K562 (cell line): ENCODE measurements around the gene SLC24A3. TPM values are rescaled to one million over a fixed set of nuclear protein-coding genes. Genes with fewer than 3 reads are reported as not detected.

Source experiments
- ATAC-seq: fragments of 200-7000 bp; cut with Tn5 transposase; 3 replicates; pipeline ENCODE4 v1.9.1; 2020; ENCODE audit warnings: moderate library complexity
- BruUV-seq: library from RNA; stranded (reverse); fragments of 400-500 nt; replicated peaks from 2 replicates; lab custom pipeline; 2021; lab: Mats Ljungman, UMichigan
- CTCF ChIA-PET: fragments of 300-600 bp; formaldehyde crosslinking; extraction: SDS; loops from one replicate; lab custom pipeline; 2021; ENCODE audit warnings: low intra/inter-chr PET ratio; lab: Yijun Ruan, JAX
- POLR2A ChIA-PET: fragments of 300-600, 350-650 bp; sonication (Branson Sonifier 250); formaldehyde crosslinking; extraction: SDS; loops from one replicate; lab custom pipeline; 2021; ENCODE audit warnings: antibody characterized with exemption, inconsistent platforms; lab: Yijun Ruan, JAX
- DNase-seq, 4 experiments: peaks; one replicate each; pipeline versions ENCODE4 v3.0.0 to v3.0.0-alpha.2; 2011 to 2018; ENCODE audit warnings: low spot score in 3 of 4, mixed read lengths in 3 of 4; ENCODE audit errors: extremely low read depth in 1 of 4
- FAIRE-seq: peaks from 2 replicates; lab custom pipeline; 2011; peaks lifted over from hg19 to GRCh38; lab: Jason Lieb, UNC
- H2AFZ ChIP-seq: 2 replicates; pipeline ENCODE4 v1.6.0; 2011; ENCODE audit warnings: low read depth, low read length, control low read depth, inconsistent platforms
- H3K27ac ChIP-seq: fragments of 200-600 bp; 3 replicates; pipeline ENCODE4 v1.8.0; 2011; ENCODE audit warnings: low read depth, mild to moderate bottlenecking, control low read depth, inconsistent platforms, low read length, moderate library complexity, mixed read lengths; ENCODE audit errors: extremely low read depth
- H3K27me3 ChIP-seq, 2 experiments: fragments of 300-600 bp in 1 of 2; 2 replicates in 1 of 2; 3 replicates in 1 of 2; pipeline versions ENCODE4 v1.6.0 to v1.8.0; 2011; ENCODE audit warnings: inconsistent platforms in 2 of 2, low read length in 2 of 2, mild to moderate bottlenecking in 1 of 2, mixed read lengths in 1 of 2, moderate library complexity in 1 of 2; ENCODE audit not compliant: control insufficient read depth in 2 of 2, insufficient read depth in 2 of 2
- H3K36me3 ChIP-seq: fragments of 300-600 bp; 3 replicates; pipeline ENCODE4 v1.8.0; 2011; ENCODE audit warnings: mild to moderate bottlenecking, low read length, inconsistent platforms; ENCODE audit not compliant: control insufficient read depth, insufficient read depth
- H3K4me1 ChIP-seq, 2 experiments: fragments of 200-600 bp in 1 of 2; replicated peaks in 1 of 2; 2 replicates in 1 of 2; 3 replicates in 1 of 2; pipeline versions ENCODE4 v1.5.1 to v1.8.0; 2011; ENCODE audit warnings: inconsistent platforms in 2 of 2, low read length in 2 of 2, mild to moderate bottlenecking in 1 of 2, mixed read lengths in 1 of 2, moderate library complexity in 1 of 2; ENCODE audit not compliant: control insufficient read depth in 2 of 2, insufficient read depth in 2 of 2
- H3K4me2 ChIP-seq: 2 replicates; pipeline ENCODE4 v1.6.1; 2011; ENCODE audit warnings: low read length, control low read depth, inconsistent platforms, mixed read lengths; ENCODE audit not compliant: insufficient read depth
- H3K4me3 ChIP-seq: fragments of 200-600 bp; sonication (generic), shearing (Covaris generic); 2 replicates; pipeline ENCODE4 v1.5.1; 2016; ENCODE audit warnings: control low read depth, inconsistent platforms
- H3K79me2 ChIP-seq: fragments of 200-600 bp; 3 replicates; pipeline ENCODE4 v1.8.0; 2011; ENCODE audit warnings: low read length, inconsistent platforms; ENCODE audit not compliant: control insufficient read depth, insufficient read depth
- H3K9ac ChIP-seq, 2 experiments: 2 replicates each; pipeline versions ENCODE4 v1.6.0 to v1.6.1; 2011; ENCODE audit warnings: low read depth in 2 of 2, low read length in 2 of 2, control low read depth in 1 of 2, inconsistent platforms in 1 of 2, mild to moderate bottlenecking in 1 of 2, mixed read lengths in 1 of 2; ENCODE audit not compliant: insufficient read depth in 1 of 2
- H3K9me1 ChIP-seq: one replicate; pipeline ENCODE4 v1.6.0; 2011; ENCODE audit warnings: inconsistent platforms, mild to moderate bottlenecking, low read length, moderate library complexity; ENCODE audit not compliant: control insufficient read depth, insufficient read depth
- H3K9me3 ChIP-seq: replicated peaks from 2 replicates; pipeline ENCODE4 v1.5.1; 2011; ENCODE audit warnings: low read depth, low read length, inconsistent platforms; ENCODE audit not compliant: control insufficient read depth, insufficient read depth
- H4K20me1 ChIP-seq: replicated peaks from 2 replicates; pipeline ENCODE4 v1.6.1; 2011; ENCODE audit warnings: low read length, inconsistent platforms, mixed read lengths; ENCODE audit not compliant: control insufficient read depth, insufficient read depth
- HEY1 ChIP-seq: fragments of 250-450 bp; sonication (Bioruptor Pico); IDR thresholded peaks from 2 replicates; pipeline ENCODE4 v1.5.0; 2020; ENCODE audit warnings: mild to moderate bottlenecking, moderate library complexity, borderline replicate concordance
- JUND ChIP-seq, 2 experiments: IDR thresholded peaks; 2 replicates in 1 of 2; 3 replicates in 1 of 2; pipeline ENCODE4 v1.6.1; 2011; ENCODE audit warnings: borderline replicate concordance in 2 of 2, low read depth in 2 of 2, low read length in 2 of 2, improper control_type of control experiment in 1 of 2, missing biosample characterization in 1 of 2, missing genetic modification characterization in 1 of 2, missing genetic modification reagents in 1 of 2
- SMAD3 ChIP-seq: fragments of 450-650 bp; formaldehyde crosslinking; conservative IDR thresholded peaks from 2 replicates; pipeline ENCODE4 v1.4.0; 2020; ENCODE audit warnings: mild to moderate bottlenecking
- TSC22D4 ChIP-seq: fragments of 450-650 bp; IDR thresholded peaks from 2 replicates; pipeline ENCODE4 v1.6.1; 2016; ENCODE audit warnings: missing genetic modification characterization, missing biosample characterization, control low read depth
- ZKSCAN3 ChIP-seq: fragments of 250-450 bp; sonication (Bioruptor Pico); IDR thresholded peaks from 2 replicates; pipeline ENCODE4 v1.4.0; 2020
- WGBS: fragments of 100-300 bp; shearing (Covaris generic); methylation state at CpG from one replicate; pipeline ENCODE4 v1.1.6; 2016; ENCODE audit warnings: low coverage, mixed read lengths; ENCODE audit not compliant: insufficient coverage; ENCODE audit errors: missing lambda C conversion rate; 5-methylcytosine and 5-hydroxymethylcytosine counted together
- in situ Hi-C: fragments of 300-500 bp; cut with MboI; formaldehyde crosslinking; loops from 4 replicates; pipeline ENCODE4 v1.15.0; 2018; ENCODE audit warnings: inconsistent platforms, mixed read lengths
- intact Hi-C: fragments of 100-400 bp; cut with micrococcal nuclease; formaldehyde crosslinking; loops from 2 replicates; pipeline ENCODE4 v1.14.2; 2022
- polyA plus RNA-seq, 8 experiments: library from polyadenylated mRNA; depleted of rRNA in 4 of 8; stranded (reverse) in 5 of 8; unstranded in 3 of 8; fragments of >200 nt; fragmentation: Nextera tagmentation in 2 of 8; fragmentation: Illumina TruSeq in 1 of 8; extraction: Ambion mirVana in 2 of 8; extraction: Trizol in 1 of 8; gene quantifications; 2 replicates each; pipeline versions ENCODE4 v1.2.1 to v1.2.3, GENCODE V29; 2011 to 2014; ENCODE audit warnings: inconsistent platforms in 1 of 8, missing spikeins in 1 of 8
- total RNA-seq, 7 experiments: library from RNA; depleted of rRNA in 6 of 7; stranded (reverse); fragments of >200 nt in 6 of 7; fragmentation: Illumina TruSeq in 2 of 7; extraction: Trizol in 2 of 7; gene quantifications; 2 replicates each; pipeline versions ENCODE4 v1.2.1 to v1.2.3, GENCODE V29; 2011 to 2021; ENCODE audit warnings: low replicate concordance in 1 of 7
- TF ChIP-seq, protein P1 (sequence below), 2 experiments: fragments of 450-650 bp in 1 of 2; sonication (generic) in 1 of 2; formaldehyde crosslinking in 1 of 2; IDR thresholded peaks in 1 of 2; conservative IDR thresholded peaks in 1 of 2; 2 replicates each; pipeline versions ENCODE4 v1.6.1 to v1.8.1; 2016 to 2023; ENCODE audit warnings: mild to moderate bottlenecking in 2 of 2, moderate library complexity in 2 of 2, inconsistent platforms in 1 of 2, missing genetic modification reagents in 1 of 2
- TF ChIP-seq, protein P2 (sequence below): fragments of 250-450 bp; sonication (Bioruptor Pico); IDR thresholded peaks from 2 replicates; pipeline ENCODE4 v1.4.0; 2020; ENCODE audit warnings: borderline replicate concordance

The SLC24A3 gene
- total and polyA plus RNA-seq, 9 of the 15 experiments (the other 6 are each of a cell fraction or from before 2014, with no cell fraction given) = not detected

GRCh38 chr20:19412254-19412653, 199.8 kb downstream of the SLC24A3 start:
- no peaks in the 10 kb centered on the region for H3K79me2 ChIP-seq
- no peaks in the 10 kb centered on the region for H3K4me1 ChIP-seq
- TF ChIP-seq JUND (IDR thresholded peaks at IDR 0.05; ENCODE audit: borderline replicate concordance, low read depth, low read length) (no peak), JUND (tag; IDR thresholded peaks at IDR 0.05; ENCODE audit: borderline replicate concordance, low read depth, low read length) (no peak), TSC22D4 (tag) (no peak), ZKSCAN3 (CRISPR knock-in tag) (no peak), SMAD3 (CRISPR knock-in tag) (no peak), HEY1 (no peak)
- TF ChIP-seq, protein P1, sequence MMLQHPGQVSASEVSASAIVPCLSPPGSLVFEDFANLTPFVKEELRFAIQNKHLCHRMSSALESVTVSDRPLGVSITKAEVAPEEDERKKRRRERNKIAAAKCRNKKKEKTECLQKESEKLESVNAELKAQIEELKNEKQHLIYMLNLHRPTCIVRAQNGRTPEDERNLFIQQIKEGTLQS (IDR thresholded peaks at IDR 0.05) = no peak
- TF ChIP-seq, protein P1 (CRISPR knock-in tag; conservative IDR thresholded peaks at IDR 0.05) = no peak
- TF ChIP-seq, protein P2, sequence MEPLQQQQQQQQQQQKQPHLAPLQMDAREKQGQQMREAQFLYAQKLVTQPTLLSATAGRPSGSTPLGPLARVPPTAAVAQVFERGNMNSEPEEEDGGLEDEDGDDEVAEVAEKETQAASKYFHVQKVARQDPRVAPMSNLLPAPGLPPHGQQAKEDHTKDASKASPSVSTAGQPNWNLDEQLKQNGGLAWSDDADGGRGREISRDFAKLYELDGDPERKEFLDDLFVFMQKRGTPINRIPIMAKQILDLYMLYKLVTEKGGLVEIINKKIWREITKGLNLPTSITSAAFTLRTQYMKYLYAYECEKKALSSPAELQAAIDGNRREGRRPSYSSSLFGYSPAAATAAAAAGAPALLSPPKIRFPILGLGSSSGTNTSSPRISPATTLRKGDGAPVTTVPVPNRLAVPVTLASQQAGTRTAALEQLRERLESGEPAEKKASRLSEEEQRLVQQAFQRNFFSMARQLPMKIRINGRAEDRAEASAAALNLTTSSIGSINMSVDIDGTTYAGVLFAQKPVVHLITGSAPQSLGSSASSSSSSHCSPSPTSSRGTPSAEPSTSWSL (CRISPR knock-in tag) = no peak
- no peak overlapping the region for H3K9ac ChIP-seq
- no peaks in the 10 kb centered on the region for H3K9me3 ChIP-seq
- 0% methylated on average over 2 of the region's 3 CpGs for WGBS
- no peaks in the 10 kb centered on the region for H3K9me1 ChIP-seq
- no peak overlapping the region for H3K4me3 ChIP-seq
- POLR2A ChIA-PET = interaction anchor here (0.6 kb wide), 1 partner anchor 106 kb away, joined by 3 read pairs; no protein-coding TSS in a partner anchor
- BruUV-seq = no TSS peak
- in situ Hi-C loops = no loop called here
- no peaks in the 10 kb centered on the region for H4K20me1 ChIP-seq
- H2AFZ ChIP-seq = no peak overlapping the region
- FAIRE-seq (no peak), DNase-seq (no peak), ATAC-seq (no peak)
- no peak overlapping the region for H3K4me2 ChIP-seq
- intact Hi-C loops = no loop called here
- CTCF ChIA-PET = no interaction called here
- no peaks in the 10 kb centered on the region for H3K27me3 ChIP-seq
- H3K36me3 ChIP-seq = no peaks in the 10 kb centered on the region
- no peak overlapping the region for H3K27ac ChIP-seq
